ENCODE measurements around the gene LGMN.
"Not testable (repeated sequence)": the region's sequence is repeated elsewhere in the genome, so short reads cannot be mapped to it uniquely, and the experiment has no call there.

Gene LGMN

DNA sequence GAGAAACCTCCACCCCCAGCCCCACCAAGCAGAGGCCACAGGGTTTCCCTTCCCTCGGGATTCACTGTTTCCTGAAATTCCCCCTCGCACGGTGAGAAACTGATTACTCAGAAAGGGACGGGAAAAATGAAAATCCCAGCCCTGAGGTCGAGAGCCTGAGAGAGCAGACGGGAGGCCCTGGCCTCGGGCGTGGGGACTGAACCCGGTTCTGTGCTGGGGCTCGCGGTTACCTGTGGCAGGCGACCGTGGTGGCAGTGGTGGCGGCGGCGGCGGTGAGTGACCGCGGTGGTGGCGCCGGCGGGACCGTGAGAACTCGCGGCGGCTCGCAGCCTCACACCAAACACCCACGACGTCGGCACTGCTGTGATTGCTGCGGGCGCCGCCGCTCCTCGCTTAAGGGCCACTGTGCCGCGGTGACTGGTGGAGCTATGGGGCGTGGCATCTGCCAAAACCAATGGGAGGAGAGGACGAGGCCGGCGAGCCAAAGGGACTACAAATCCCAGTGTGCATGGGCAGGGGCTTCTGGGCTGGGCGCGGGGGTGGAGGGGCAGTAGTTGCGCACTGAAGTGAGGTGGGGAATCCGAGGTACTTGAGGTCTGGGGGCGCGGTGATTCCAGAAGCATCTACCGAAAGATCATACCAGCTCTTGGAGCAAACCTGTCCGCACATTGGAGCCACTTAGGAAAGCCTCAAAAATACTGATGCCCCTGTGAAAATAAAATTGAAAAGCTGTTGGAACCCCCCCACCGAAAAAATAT is at the start of gene LGMN:
Gene LGMN (minus strand): TSS at position 369 of the 758 bp plus-strand sequence. CDS start 15,841 bp downstream, outside the sequence.
- DNase-seq: peak; percentile 94

- no peak for DNase-seq
These were observed 46.5 kb upstream of the LGMN start for GRCh38 chr14:92794961-92795360.

GRCh38 chr14:92794547-92794941 is 46.1 kb upstream of the LGMN start:
- DNase-seq: no peak

- DNase-seq: peak; percentile 69
These were observed 45.5 kb upstream of the LGMN start, which contains the start of gene GOLGA5 for GRCh38 chr14:92793709-92794546. GOLGA5 (plus strand) TSS chr14:92794305; CDS start chr14:92797438, 3,133 bp downstream.

- DNase-seq: no peak
These were observed 44.5 kb upstream of the LGMN start for GRCh38 chr14:92792885-92793284.

DNA sequence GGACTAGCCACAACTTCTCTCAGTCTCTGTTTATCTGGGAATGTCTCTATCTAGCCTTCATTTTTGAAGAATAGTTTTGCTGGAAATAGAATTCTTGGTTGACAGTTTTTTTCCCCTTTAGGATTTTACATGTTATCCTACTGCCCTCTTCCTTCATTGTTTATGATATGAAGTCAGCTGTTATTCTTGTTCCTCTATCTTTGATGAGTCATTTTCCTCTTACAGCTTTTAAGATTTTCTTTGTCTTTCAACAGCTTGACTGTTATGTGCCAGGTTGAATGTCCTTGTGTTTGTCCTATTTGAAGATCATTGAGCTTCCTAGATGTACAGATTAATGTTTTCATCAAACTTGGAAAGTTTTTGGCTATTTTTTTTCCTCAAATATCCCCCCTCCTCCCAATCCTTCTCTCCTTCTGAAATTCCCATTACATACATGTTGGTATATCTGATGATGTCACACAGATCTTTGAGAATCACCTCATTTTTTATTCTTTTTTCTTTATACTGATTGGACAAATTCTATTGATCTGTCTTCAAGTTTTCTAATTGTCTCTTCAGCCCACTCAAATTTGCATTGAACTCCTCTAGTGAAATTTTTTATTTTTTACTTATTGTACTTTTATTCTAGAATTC is 41.1 kb upstream of the LGMN start:
- no peak for DNase-seq

GRCh38 chr14:92787554-92787953 is 39.1 kb upstream of the LGMN start:
- no peak for DNase-seq

DNA sequence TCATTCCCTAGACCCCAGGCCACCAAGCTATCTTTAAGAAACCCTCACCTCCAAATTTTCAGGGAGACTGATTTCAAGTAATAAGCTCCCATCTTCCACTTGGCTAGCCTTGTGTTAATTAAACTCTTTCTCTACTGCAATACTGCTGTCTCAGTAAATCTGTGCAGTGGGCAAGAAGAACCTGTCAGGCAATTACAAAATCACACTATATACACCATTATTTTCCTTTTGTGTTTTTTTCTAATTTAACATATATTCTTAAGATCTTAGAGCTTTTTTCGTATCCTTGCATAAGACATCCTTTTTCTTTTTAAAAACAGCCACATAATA is 38.0 kb upstream of the LGMN start:
- no peak for DNase-seq

DNA sequence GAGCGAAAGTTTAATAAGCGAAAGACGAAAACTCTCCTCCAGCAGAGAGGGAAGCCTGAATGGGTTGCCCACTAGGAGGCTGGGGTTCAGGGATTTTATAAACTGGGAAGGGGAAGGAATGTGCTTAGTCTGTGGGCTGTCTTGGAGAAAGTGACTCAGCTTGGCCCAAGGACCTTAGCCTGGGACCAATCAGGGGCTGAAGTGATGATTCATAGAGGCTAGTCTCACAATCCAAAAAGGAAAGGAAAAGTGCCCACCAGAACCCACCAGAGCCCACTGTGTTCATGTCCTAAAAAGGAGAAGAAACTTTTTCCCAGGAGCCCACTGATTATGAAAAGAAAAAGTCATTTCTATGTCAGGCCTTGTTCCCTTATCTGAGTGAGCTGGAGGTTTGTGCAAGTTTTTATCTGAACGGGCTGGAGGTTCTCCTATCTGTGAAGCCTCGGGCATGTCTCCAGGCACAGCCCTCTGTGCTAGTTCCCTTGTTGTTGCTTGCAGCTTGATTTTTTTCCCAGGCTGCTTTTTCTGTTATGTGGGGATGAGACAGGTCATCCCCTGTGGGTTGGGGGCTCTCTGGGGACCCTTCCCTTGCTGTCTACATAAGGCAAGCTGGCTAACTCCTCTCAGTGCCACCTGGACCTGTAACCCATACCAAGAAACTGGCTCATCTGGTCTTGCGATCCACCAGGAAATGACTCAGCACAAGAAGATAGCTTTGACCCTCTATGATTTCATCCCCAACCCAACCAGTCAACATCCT is 37.4 kb upstream of the LGMN start:
- DNase-seq: no peak

- peak; percentile 37 for DNase-seq
These were observed 35.5 kb upstream of the LGMN start for GRCh38 chr14:92783813-92784431.

- no peak for DNase-seq
These were observed 32.9 kb upstream of the LGMN start for GRCh38 chr14:92781350-92781749.

- no peak for DNase-seq
These were observed 32.2 kb upstream of the LGMN start for GRCh38 chr14:92780444-92781232.

GRCh38 chr14:92778868-92779565 is 30.6 kb upstream of the LGMN start:
- not testable (repeated sequence) for DNase-seq

GRCh38 chr14:92775292-92775691 is 26.9 kb upstream of the LGMN start:
- DNase-seq: not testable (repeated sequence)

GRCh38 chr14:92774572-92774971 is 26.1 kb upstream of the LGMN start:
- DNase-seq: no peak

- DNase-seq: no peak
These were observed 22.1 kb upstream of the LGMN start for GRCh38 chr14:92770484-92770883.

DNA sequence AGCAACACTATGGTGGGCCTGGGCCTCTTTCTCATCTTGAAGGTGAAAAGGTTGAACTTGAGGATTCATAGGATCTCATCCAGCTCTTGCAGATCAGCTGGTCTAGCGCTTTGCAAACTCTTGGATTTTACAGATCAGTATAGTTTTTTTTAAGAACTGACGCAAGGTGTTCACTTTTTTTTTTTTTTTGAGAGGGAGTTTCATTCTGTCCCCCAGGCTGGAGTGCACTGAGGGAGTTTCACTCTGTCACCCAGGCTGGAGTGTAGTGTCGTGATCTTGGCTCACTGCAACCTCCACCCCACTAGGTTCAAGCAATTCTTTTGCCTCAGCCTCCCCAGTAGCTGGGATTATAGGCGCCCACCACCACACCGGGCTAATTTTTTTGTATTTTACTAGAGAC is 20.4 kb upstream of the LGMN start:
- no peak for DNase-seq

DNA sequence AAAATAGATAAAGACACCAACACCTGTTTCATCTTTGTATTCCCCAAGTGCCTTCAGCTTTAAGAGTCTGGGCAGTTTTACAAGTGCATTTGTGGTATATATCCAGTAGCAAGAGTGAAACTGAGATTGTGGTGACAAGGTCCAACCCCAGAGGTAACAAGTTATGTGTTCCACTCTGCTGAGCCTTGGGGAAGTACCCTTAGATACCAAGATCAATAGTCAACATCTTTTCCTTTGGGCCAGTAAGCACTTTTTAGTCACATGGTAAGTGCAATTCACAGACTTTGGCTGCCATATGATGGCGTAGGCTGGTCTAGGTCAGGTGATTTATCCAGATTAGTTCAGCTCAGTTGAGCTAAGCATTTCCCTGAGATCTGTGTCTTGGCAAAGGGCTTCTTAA is 19.8 kb upstream of the LGMN start:
- not testable (repeated sequence) for DNase-seq

- not testable (repeated sequence) for DNase-seq
These were observed 15.5 kb upstream of the LGMN start for GRCh38 chr14:92763666-92764631.

DNA sequence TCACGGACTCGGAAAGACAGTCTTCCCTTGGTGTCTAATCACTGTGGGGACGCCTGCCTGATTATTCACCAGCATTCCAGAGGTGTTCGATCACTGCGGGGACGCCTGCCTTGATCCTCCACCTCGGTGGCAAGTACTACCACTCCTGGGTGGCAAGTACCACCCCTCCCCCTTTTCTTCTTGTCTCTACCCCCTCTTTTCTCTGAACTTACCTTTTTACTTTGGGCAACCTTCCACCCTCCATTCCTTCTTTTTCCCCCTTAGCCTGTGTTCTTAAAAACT is 12.0 kb upstream of the LGMN start:
- DNase-seq: no peak

Data from NCI-H187 treated with DMSO at 0.1 percent for 48 hours (cell line).